Stimulated activated CD4-positive, alpha-beta T cell treated with anti-CD3 and anti-CD28 coated beads, TNF-alpha, amount 100 ng/mL, for 1 hour (primary cell): ENCODE data around the gene FANCL.
"Not testable (repeated sequence)": the region's sequence is repeated elsewhere in the genome, so short reads cannot be mapped to it uniquely, and the experiment has no call there.

Source experiments
- DNase-seq, 3 donors: peaks; one replicate each; pipeline ENCODE4 v3.0.0-alpha.2; 2020; ENCODE audit warnings: low read depth in 3 of 3, low spot score in 1 of 3

FANCL gene

DNA sequence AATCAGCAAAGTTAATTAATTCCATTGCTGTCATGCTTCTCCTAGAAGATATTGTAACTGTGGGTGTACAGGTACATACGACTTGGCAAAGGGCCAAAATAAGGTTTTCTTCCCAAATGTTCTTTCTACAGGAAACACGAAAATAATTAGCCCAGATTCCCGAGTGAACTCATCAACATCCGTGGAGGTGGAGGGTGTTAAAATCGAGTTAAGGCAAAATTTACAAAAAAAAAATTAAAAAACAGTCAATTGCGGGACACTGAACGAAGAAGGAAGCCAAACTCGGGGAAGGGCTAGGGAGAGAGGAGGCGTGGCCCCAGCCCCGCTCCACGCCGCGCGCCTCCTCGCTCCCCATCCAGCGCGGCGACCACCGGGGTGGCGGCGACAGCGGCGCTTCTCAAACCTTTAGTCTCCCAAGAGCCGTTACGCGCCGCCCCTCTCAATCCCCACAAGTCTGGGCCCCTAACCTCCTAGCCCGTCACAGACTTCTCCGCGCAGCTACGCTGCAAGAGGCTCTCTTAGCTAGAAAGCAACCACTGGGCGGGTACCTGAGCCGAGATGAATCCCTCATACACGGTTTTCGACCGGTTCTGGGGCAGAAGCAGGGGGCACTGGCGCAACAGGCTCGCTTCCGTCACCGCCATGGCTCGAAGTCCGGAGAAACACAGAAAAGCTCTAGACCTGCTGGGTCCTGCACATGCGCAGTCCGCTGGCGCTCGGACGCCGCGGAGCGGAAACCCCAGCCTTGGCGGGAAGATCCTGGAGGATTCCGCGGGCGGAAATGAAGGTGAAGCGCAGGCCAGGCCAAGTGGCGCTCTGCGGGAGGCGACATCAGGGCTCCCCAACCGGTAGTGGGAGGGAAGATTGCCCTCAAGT, at the start of gene FANCL:
Gene FANCL (minus strand): TSS at position 656 of the 876 bp plus-strand sequence. CDS start 12 bp downstream, at position 644.
- DNase-seq: peak; percentile 13 to 60 (median 16)

GRCh38 chr2:58289029-58289428, 47.9 kb upstream of the FANCL start:
- DNase-seq: no peak

DNA sequence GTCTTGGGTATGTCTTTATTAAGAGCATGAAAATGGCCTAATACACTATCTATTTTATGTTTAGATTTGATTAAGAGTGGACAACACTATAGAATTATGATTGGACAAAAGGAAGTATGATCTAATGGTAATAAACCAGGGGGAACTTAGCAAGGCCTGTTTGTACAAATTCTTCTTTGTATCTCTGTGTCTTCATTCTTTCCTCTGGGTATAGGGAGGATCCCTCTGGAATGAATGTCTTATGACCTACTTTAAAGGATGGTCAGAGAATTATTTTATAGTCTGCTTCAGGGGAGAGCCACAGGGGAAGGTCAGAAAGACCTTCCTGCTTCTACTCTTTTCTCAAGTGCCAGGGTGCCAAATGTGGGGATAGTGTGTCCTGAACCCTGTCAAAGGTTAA, 42.8 kb upstream of the FANCL start:
- DNase-seq: no peak

GRCh38 chr2:58275144-58275543, 34.0 kb upstream of the FANCL start:
- not testable (repeated sequence) for DNase-seq

DNA sequence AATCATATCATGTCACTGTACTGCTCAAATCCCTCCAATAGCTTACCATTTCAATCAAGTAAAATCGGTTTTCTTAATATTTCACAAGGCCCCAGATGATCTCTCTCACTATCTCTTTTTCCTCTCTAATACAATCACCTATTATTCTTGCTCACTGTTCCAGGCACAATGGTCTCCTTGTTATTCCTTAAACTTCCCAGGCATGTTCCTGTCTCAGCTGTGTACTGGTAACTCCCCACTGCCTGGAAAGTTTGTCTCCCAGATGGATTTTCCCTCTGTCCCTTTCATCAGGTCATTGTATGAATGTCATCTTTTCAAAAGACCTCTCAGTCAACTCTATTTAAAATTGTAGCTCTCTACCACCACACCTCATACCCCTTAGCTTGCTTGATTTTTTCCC, 30.7 kb upstream of the FANCL start:
- DNase-seq: no peak

DNA sequence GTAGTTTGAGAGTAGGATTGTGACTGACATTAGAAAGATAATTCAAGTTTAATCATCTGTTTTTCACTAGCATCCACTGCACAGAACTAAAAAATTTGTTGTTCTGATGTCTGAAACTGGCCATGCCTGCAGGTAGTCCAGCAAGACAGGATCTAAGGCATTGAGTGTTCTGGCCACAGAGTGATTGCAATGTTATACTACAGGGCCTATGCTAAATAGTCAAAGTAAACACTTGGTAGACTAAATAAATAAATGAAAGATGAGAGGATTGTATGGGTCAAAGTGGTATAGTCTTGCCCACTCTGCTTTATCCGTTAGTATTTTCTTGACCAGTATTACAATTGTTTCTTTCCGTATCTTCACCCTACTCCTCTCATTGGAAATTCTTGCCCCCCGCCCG, 27.6 kb upstream of the FANCL start:
- no peak for DNase-seq

DNA sequence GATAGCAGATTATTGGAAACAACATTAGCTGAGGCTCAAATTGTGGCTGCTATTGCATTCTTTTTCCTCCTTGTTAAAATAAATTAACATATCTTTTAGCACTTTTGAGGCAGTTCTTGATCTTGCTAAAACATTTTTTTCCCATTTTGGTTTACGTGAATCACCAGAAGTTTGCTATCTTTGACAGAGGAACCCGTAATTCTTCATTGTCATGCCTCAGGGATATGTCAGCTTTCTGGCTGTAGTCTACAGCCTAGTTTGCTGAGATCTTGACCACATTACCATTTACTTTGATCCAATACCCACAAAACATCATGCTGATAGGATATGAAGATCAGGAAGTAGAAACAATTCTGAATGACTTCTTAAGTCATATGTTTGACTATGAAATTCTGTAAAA, 25.1 kb upstream of the FANCL start:
- DNase-seq: no peak

- no peak for DNase-seq
Measured at GRCh38 chr2:58261209-58261608, 20.1 kb upstream of the FANCL start.

- not testable (repeated sequence) for DNase-seq
Measured at GRCh38 chr2:58258456-58258855, 17.3 kb upstream of the FANCL start.

GRCh38 chr2:58251331-58252201, 10.4 kb upstream of the FANCL start:
- DNase-seq: not testable (repeated sequence)

- no peak for DNase-seq
Measured at GRCh38 chr2:58241546-58241864, 380 bp upstream of the FANCL start.

DNA sequence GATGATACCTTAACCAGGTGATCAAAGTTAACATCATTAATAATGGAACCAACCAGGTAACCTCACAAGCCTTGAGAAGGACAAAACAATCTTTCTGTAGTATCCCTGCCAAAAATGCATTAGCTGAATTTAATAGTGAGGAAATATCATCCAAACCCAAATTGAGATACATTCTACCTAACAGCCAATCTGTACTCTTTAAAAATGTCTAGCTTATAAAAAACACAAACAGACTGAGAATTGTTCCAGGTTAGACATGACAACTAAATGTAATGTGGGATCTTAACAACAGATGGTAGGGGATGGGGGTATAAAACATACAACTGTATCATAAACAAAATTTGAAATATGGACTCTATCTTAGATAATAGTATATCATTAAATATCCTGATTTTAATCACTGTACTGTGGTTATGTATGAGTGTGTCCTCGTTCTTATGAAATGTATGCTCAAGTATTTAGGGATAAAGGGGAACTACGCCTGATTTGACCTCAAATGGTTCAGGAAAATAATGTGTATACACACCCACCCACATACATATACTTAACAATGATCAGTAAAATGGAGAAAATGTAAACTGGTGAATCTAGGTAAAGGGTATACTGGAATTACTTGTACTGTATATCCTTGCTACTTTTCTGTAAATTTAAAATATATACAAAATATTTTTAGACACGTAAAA, 1.7 kb downstream of the FANCL start:
- DNase-seq: no peak

GRCh38 chr2:58237741-58238140, 3.4 kb downstream of the FANCL start:
- DNase-seq: no peak

DNA sequence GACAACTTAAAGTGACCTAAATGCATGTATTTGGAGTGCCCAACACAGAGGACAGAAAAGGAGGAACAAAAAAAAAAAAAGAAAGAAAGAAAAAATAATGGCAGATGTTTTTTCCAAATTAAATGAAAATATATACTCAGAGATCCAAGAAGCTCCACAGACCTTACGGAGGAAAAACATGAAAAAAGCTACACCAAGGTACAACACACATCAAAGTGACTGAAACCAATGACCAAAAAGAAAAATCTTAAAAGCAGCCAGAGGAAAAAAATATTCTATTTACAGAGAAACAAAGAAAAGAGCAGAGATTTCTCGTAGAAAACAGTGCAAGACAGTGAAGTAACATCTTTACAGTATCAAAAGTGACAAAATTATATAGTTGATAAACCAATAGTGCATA, 5.1 kb downstream of the FANCL start:
- no peak for DNase-seq

DNA sequence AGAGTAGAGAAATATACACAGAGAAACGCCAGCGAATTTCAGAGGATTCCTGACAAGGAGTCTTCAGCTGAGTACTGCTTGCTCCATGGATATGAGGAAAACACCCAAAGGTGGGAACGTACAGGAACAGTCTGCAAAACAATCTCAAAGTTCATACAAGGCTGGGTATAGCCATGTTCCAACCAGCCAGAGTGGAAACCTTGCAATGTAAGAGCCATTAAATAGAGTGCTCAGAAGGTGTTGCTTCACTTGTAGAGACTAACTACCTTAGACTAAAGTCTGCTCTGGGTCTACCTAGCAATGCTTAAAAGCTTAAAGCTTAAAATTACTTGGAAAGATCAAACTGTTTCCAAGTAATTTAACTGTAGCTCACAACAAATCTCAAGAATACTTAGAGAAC, 6.0 kb downstream of the FANCL start:
- DNase-seq: no peak

GRCh38 chr2:58228299-58228698, 12.8 kb downstream of the FANCL start:
- DNase-seq: no peak

- DNase-seq: no peak
Measured at GRCh38 chr2:58227171-58227917, 13.8 kb downstream of the FANCL start.

- no peak for DNase-seq
Measured at GRCh38 chr2:58221909-58222308, 19.2 kb downstream of the FANCL start.

- DNase-seq: no peak
Measured at GRCh38 chr2:58215429-58215828, 25.7 kb downstream of the FANCL start.

GRCh38 chr2:58210951-58211568, 30.1 kb downstream of the FANCL start:
- not testable (repeated sequence) for DNase-seq
